IgD-negative memory B cell (primary cell): ENCODE data around the gene DOCK8. TPM values are rescaled to one million over a fixed set of nuclear protein-coding genes. Genes with fewer than 3 reads are reported as not detected.
"Not testable (repeated sequence)": the region's sequence is repeated elsewhere in the genome, so short reads cannot be mapped to it uniquely, and the experiment has no call there.

Experiments used
- H3K27ac Mint-ChIP-seq, 3 donors: one replicate each; pipeline ENCODE4 v1.8.0; 2020 to 2022; ENCODE audit warnings: mild to moderate bottlenecking in 3 of 3, mixed read lengths in 3 of 3, moderate library complexity in 1 of 3
- H3K27me3 Mint-ChIP-seq: one replicate; pipeline ENCODE4 v1.8.0; 2021; ENCODE audit warnings: mixed read lengths
- H3K36me3 Mint-ChIP-seq: one replicate; pipeline ENCODE4 v1.8.0; 2020; ENCODE audit warnings: mild to moderate bottlenecking, mixed read lengths
- H3K4me1 Mint-ChIP-seq, 3 donors: one replicate each; pipeline ENCODE4 v1.8.0; 2020 to 2022; ENCODE audit warnings: mixed read lengths in 3 of 3, mild to moderate bottlenecking in 1 of 3
- H3K4me3 Mint-ChIP-seq, 4 donors: one replicate each; pipeline ENCODE4 v1.8.0; 2020 to 2022; ENCODE audit warnings: mild to moderate bottlenecking in 4 of 4, mixed read lengths in 4 of 4, moderate library complexity in 3 of 4
- H3K9me3 Mint-ChIP-seq, 3 donors: one replicate each; pipeline ENCODE4 v1.8.0; 2020 to 2021; ENCODE audit warnings: mixed read lengths in 3 of 3, mild to moderate bottlenecking in 1 of 3
- polyA plus RNA-seq: library from polyadenylated mRNA; unstranded; fragments of 300-500 nt; fragmentation: Illumina TruSeq; gene quantifications from one replicate; pipeline ENCODE4 v1.2.3, GENCODE V29; 2021

DOCK8 gene
- polyA plus RNA-seq, 1 donor from 2014 or later: 76.8 TPM

DNA sequence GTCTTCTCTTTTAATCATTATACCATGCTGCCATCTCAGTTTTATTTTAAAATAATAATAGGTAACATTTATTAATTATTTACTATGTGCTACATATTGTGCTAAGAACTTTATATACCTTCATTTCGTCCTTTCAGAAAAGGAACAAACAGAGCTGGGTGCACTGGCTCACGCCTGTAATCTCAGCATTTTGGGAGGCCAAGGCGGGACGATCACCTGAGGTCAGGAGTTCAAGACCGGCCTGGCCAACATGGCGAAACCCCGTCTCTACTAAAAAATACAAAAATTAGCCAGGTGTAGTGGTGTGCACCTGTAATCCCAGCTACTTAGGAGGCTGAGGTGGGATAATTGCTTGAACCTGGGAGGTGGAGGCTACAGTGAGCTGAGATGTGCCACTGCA lies 4.4 kb downstream of the DOCK8 start:
- H3K27me3 Mint-ChIP-seq, H3K36me3 Mint-ChIP-seq, H3K4me3 Mint-ChIP-seq, H3K27ac Mint-ChIP-seq, H3K9me3 Mint-ChIP-seq: not testable (repeated sequence)
- peaks cover 44 to 53% (median 45%) of the 10 kb centered on the region in 3 donors for H3K4me1 Mint-ChIP-seq

DNA sequence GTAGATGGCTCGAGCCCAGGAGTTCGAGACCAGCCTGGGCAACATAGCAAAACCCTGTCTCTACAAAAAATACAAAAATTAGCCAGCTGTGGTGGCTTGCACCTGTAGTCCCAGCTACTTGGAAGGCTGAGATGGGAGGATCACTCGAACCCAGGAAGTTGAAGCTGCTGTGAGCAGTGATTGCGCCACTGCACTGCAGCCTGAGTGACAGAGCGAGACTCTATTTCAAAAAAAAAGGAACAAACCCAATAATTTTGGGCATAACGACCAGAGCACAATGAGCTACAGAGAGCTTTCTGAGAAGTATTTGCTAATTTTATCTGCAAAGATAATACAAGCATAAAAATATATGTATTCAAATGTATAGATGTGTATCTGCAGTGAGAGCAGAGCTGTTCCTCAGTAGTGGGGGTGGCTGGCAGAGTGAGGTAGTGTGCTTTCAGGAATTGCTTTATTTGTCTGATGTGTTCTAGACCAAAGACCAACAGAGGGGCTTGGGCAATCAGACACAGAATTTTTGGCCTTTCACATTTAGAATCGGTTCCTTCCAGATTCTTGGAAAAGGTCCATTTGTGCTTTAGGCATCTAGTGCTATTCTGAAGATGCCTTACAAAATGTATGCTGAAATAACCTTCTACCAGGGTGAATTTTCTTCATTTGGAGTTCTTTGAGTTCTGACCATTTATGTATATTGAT lies 5.2 kb downstream of the DOCK8 start:
- peak overlapping the region in 1 of 3 donors; percentile 84 for H3K27ac Mint-ChIP-seq
- peak overlapping the region in 3 of 4 donors; percentile 10 to 65 (median 13) for H3K4me3 Mint-ChIP-seq
- no peaks in the 10 kb centered on the region for H3K9me3 Mint-ChIP-seq
- H3K27me3 Mint-ChIP-seq: no peaks in the 10 kb centered on the region
- peaks cover 3% of the 10 kb centered on the region for H3K36me3 Mint-ChIP-seq
- peaks cover 44 to 51% (median 45%) of the 10 kb centered on the region in 3 donors for H3K4me1 Mint-ChIP-seq

DNA sequence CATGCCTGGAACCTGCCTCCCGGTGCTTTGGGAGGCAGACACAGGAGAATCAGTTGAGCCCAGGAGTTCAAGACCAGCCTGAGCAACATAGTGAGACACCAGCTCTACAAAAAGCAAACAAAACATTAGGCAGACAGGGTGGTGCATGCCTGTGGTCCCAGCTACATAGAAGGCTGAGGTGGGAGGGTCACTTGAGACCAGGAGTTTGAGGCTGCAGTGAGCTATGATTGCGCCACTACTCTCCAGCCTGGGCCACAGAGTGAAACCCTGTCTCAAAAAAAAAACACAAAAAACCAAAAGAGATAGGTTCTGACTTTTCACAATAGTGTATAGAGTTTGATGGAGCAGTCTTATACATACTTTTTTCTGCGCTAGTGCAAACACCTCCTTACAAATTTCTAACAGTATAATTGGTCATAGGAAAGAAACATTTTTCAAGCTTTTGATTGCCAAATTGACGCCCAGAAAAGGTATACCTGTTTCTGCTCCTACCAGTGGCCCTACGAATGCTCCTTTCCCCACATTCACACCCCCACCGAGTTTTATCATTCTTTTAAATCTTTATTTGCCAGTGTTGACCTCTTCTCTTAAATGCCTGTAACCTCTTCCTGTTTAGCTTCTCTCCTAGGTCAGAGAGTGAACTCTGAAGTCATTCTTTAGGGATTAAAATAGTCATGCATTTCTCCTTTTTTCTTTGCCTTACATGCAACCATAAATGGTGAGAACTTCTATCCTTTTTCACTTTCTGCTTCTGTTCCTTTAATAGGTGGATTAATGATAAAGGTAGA lies 7.5 kb downstream of the DOCK8 start:
- peaks cover 26 to 38% (median 31%) of the 10 kb centered on the region in 3 donors for H3K4me1 Mint-ChIP-seq
- no peaks in the 10 kb centered on the region for H3K9me3 Mint-ChIP-seq
- no peaks in the 10 kb centered on the region for H3K27me3 Mint-ChIP-seq
- peak overlapping the region in 2 of 3 donors; percentile 1 to 65 for H3K27ac Mint-ChIP-seq
- peaks cover 3% of the 10 kb centered on the region for H3K36me3 Mint-ChIP-seq
- peak overlapping the region; percentile 10 to 79 (median 54) for H3K4me3 Mint-ChIP-seq

DNA sequence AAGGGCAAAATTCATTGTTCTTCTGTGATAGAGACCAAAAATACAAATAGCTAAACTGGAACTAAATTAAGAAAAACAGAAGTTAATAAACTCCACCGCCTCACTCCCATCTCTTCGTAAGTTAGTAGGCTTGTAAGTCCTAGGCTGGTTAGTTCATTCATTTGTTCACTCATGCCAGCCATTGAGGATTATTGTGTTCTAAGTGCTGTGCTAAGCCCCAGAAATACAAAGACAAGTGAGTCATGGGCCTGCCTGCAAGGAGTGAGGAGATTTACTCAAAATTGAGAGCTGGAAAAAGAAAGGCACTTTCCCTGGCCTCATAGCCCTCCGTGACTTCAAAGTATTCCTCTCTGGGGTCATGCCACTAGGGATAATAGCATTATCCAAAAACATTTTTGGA lies 8.5 kb downstream of the DOCK8 start:
- Mint-ChIP-seq H3K27ac (peak overlapping the region in 2 of 3 donors; percentile 1 to 65), H3K4me1 (peaks cover 19 to 35% (median 25%) of the 10 kb centered on the region in 3 donors), H3K4me3 (peak overlapping the region; percentile 10 to 87 (median 50)), H3K27me3 (no peaks in the 10 kb centered on the region), H3K36me3 (peaks cover 3% of the 10 kb centered on the region), H3K9me3 (no peaks in the 10 kb centered on the region)

DNA sequence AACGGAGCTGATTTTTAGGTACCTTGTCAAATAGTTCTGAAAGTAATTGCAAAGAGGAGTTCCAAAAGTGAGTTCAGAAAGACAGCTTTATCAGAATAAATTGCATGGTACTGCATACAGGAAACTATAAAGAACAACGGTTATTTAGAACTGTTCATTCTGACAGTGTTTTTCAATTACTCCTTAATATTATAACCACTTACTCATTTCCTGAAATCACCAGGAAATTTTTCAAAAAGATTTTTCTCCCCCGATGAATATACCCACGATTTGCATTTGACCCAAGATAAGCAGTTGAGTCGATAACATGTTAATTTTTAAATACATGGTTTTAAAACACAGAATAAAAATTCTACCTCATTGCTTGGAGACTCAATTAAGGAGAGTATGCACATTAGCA lies 9.4 kb downstream of the DOCK8 start:
- Mint-ChIP-seq H3K4me3 (peak overlapping the region in 3 of 4 donors; percentile 45 to 87 (median 51)), H3K4me1 (peaks cover 21 to 30% (median 25%) of the 10 kb centered on the region in 3 donors), H3K36me3 (peaks cover 3% of the 10 kb centered on the region), H3K27me3 (no peaks in the 10 kb centered on the region), H3K9me3 (no peaks in the 10 kb centered on the region), H3K27ac (no peak overlapping the region)

DNA sequence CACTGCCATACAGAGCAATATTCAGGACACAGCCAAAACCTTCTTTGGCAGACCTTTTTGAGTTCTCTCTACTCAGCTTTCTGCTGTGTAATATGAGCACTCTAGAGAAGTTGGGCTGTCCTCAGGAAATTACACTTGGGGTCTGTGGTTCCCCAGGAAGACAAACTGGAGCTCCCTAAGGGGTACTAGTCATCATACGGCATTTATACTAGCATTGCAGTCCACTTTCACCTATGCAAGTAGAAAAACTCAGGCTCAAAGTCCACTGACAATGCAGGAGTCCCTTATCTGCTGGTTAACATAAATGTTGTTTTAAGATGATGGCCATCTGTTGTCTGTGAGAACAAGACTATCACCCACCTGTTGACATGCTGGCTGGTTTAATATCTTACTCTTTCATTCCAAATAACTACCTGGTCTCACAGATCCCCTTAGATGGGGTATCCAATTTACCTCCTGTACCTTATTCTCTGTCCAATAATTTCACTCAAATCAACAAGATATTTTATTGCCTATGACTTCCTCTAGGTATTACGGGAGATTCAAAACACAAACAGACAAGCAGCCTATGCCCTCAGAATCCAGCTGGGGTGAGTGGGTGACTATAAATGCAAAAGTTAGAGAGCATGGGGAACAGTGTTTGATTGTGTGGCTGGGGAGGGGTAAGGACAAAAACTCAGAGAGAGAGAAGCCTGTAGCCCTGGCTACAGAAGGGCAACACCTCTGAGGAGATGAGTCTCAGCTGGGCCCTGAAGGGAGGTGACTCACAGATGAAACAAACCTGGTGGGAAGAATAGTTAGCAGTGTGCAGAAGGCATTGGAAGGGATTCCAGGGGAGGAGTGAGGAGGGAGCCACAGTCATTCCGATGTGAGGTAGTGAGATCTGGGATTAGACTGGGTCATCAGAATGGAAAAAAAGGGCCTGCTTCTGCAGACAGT lies 10.2 kb downstream of the DOCK8 start:
- no peaks in the 10 kb centered on the region for H3K9me3 Mint-ChIP-seq
- peaks cover 5% of the 10 kb centered on the region for H3K36me3 Mint-ChIP-seq
- H3K4me3 Mint-ChIP-seq: peak overlapping the region in 2 of 4 donors; percentile 61 to 87
- no peaks in the 10 kb centered on the region for H3K27me3 Mint-ChIP-seq
- H3K4me1 Mint-ChIP-seq: peaks cover 24 to 27% (median 24%) of the 10 kb centered on the region in 3 donors
- no peak overlapping the region for H3K27ac Mint-ChIP-seq

DNA sequence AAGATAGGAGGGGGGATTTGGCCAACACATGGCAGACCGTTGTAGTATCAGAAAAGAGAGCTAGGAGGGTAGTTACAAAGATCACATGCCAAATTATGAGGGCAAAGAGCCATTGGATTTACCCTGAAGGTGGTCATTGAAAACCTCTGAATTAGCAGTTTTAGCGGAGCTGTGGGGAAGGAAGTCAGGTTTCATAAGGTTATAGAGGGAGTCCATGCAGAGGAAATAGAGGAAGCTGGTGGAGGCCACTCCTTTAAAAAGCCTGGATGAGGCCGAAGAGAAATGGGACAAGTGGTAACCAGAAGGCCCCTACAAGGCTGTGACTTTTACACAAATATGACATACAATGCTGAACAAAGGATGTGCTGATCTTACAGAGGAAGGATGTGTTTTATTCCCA lies 13.2 kb downstream of the DOCK8 start:
- no peaks in the 10 kb centered on the region for H3K9me3 Mint-ChIP-seq
- peaks cover 7 to 13% (median 11%) of the 10 kb centered on the region in 3 donors for H3K4me1 Mint-ChIP-seq
- no peak overlapping the region for H3K27ac Mint-ChIP-seq
- no peaks in the 10 kb centered on the region for H3K27me3 Mint-ChIP-seq
- no peak overlapping the region for H3K4me3 Mint-ChIP-seq
- H3K36me3 Mint-ChIP-seq: peaks cover 2% of the 10 kb centered on the region

DNA sequence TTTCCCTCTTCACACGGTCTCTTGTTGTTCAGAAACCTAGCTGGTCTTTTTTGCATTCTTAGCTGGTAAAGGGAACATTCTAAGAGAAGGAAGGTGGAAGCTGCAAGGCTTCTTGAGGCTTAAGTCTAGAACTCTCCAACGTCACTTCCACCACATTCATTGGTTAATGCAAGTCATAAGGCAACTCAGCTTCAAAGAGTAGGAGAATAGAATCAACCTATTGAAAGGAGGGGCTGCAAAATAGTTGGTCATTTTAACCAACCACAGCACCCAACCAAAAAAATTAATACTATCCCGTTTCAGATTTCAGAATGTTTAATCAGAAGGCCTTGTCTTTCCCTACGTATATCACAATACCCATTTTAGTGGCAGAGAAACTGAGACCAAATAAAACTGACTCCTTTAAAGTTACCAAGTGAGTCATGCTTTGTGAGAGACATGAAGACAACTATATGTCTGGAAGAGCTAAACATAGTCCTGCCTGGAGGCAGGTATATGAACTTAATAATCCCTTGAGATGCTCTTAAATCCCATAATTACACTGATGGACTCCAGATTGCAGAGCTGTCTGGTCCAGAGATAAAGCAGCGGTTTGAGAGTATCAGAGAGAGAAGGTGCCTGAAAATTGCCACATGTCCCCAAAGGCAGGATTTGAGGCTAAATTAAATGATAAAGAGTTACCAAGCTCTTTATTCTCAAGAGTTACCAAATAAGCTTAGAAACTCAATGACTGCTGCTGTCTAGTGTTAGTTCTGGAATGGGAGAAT lies 14.4 kb downstream of the DOCK8 start:
- no peak overlapping the region for H3K4me3 Mint-ChIP-seq
- H3K27ac Mint-ChIP-seq: no peak overlapping the region
- H3K9me3 Mint-ChIP-seq: peaks cover 0 to 2% (median 0%) of the 10 kb centered on the region in 3 donors
- no peaks in the 10 kb centered on the region for H3K27me3 Mint-ChIP-seq
- H3K4me1 Mint-ChIP-seq: peaks cover 2 to 8% (median 7%) of the 10 kb centered on the region in 3 donors
- H3K36me3 Mint-ChIP-seq: peaks cover 2% of the 10 kb centered on the region

DNA sequence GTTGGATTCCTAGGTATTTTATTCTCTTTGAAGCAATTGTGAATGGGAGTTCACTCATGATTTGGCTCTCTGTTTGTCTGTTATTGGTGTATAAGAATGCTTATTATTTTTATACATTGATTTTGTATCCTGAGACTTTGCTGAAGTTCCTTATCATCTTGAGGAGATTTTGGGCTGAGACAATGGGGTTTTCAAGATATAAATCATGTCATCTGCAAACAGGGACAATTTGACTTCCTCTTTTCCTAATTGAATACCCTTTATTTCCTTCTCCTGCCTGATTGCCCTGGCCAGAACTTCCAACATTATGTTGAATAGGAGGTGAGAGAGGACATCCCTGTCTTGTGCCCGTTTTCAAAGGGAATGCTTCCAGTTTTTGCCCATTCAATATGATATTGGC lies 17.0 kb downstream of the DOCK8 start:
- H3K9me3 Mint-ChIP-seq, H3K36me3 Mint-ChIP-seq, H3K27me3 Mint-ChIP-seq, H3K27ac Mint-ChIP-seq, H3K4me3 Mint-ChIP-seq: not testable (repeated sequence)
- peaks cover 2 to 10% (median 9%) of the 10 kb centered on the region in 3 donors for H3K4me1 Mint-ChIP-seq

DNA sequence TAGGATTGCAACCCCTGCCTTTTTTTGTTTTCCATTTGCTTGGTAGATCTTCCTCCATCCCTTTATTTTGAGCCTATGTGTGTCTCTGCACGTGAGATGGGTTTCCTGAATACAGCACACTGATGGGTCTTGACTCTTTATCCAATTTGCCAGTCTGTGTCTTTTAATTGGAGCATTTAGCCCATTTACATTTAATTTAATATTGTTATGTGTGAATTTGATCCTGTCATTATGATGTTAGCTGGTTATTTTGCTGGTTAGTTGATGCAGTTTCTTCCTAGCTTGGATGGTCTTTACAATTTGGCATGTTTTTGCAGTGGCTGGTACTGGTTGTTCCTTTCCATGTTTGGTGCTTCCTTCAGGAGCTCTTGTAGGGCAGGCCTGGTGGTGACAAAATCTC lies 19.0 kb downstream of the DOCK8 start:
- not testable (repeated sequence) for H3K36me3 Mint-ChIP-seq, H3K9me3 Mint-ChIP-seq, H3K27me3 Mint-ChIP-seq, H3K27ac Mint-ChIP-seq
- Mint-ChIP-seq H3K4me3 (peak overlapping the region in 1 of 4 donors; percentile 41), H3K4me1 (peaks cover 2 to 21% (median 10%) of the 10 kb centered on the region in 3 donors)

DNA sequence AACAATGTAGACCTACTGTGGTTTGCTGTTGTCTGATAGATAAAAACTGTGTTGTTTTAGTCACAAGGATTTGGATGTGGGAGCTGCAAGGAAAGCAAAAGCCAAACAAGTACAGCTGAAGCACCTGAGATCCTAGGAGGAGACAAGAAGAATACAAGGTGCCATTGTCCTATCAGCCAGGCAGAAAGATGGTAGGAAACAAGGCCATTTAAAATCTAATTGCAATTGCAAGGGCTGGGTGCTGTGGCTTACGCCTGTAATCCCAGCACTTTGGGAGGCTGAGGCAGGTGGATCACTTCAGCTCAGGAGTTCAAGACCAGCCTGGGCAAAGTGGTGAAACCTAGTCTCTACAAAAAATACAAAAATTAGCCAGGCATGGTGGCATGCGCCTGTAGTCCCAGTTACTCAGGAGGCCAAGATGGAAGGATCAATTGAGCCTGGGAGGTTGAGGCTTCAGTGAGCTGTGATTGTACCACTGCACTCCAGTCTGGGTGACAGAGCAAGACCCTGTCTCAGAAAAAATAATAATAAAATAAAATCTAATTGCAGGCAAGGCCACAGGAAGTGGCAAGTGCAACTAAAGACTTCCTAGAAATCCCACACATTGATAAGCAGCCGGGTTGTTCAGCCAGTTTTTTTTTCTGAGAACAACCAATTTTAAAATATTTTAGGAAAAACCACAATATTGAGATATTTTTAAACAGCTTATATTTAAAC lies 22.6 kb downstream of the DOCK8 start:
- Mint-ChIP-seq H3K4me1 (peaks cover 10 to 19% (median 15%) of the 10 kb centered on the region in 3 donors), H3K36me3 (peaks cover 5% of the 10 kb centered on the region), H3K4me3 (no peak overlapping the region), H3K9me3 (peaks cover 0 to 4% (median 4%) of the 10 kb centered on the region in 3 donors), H3K27me3 (no peaks in the 10 kb centered on the region), H3K27ac (peak overlapping the region in 1 of 3 donors; percentile 16)

DNA sequence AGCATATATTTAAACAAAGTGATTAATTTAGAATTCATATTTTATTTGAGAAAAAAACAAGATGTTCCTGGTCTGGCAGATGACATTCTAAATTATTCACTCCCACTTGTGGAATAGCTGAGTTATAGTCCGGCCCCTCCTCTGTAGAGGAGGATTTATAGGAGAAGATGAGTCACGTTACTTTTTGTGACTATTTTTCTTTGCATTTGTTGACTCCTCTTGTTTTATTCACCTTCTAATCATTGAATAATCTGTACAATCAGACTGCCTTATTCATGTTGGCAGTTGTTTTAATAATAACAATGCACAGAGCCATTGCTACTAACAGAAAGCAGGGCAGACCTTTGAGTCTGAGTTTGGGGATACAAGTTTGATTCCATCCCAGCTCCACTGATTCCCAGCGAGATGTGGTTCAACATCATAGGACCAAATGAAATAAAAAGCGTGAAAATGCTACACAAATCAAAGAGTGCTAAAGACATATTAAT lies 23.2 kb downstream of the DOCK8 start:
- Mint-ChIP-seq H3K4me3 (no peak overlapping the region), H3K9me3 (peaks cover 0 to 4% (median 4%) of the 10 kb centered on the region in 3 donors), H3K27ac (no peak overlapping the region), H3K4me1 (peaks cover 15 to 24% (median 19%) of the 10 kb centered on the region in 3 donors), H3K36me3 (peaks cover 5% of the 10 kb centered on the region), H3K27me3 (no peaks in the 10 kb centered on the region)

DNA sequence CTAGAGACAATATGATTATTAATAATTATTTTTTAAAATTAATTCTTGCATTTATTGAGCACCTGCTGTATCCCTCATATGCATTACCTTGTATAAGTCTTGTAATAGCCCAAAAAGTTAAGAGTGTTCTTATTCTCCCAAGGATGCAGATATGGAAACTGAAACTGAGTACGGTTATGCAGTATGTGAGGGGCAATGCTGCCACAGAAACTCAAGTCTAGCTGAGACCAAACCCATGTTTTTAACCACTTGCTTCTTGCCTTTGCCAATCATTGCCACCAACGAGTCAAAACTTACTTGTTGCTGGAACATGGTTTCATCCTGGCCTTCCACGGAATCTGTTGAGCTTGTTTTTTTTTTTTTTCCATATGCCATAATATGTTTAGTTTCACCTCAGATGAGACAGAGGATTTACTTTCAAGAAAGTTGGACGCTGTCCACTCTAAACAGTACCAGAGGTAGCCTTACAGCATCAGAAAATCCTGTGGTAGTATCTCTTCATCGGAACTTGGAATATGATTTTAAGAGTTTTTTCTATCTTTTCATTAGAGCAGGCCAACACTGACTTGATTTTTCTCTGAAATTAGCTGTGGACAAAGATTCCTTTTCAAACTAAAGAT lies 27.9 kb downstream of the DOCK8 start:
- Mint-ChIP-seq H3K27me3 (peaks cover 1% of the 10 kb centered on the region), H3K4me3 (no peak overlapping the region), H3K4me1 (peaks cover 15 to 20% (median 16%) of the 10 kb centered on the region in 3 donors), H3K36me3 (peaks cover 3% of the 10 kb centered on the region), H3K27ac (peak overlapping the region in 1 of 3 donors; percentile 22), H3K9me3 (peaks cover 0 to 2% (median 0%) of the 10 kb centered on the region in 3 donors)
